Pancreas (tissue), 10 donors: Measurements from ENCODE around the gene PSMG3. TPM values are rescaled to one million over a fixed set of nuclear protein-coding genes. Genes with fewer than 3 reads are reported as not detected.

Experiments
- ATAC-seq, 4 donors: fragments of 200-7000 bp; cut with Tn5 transposase; one replicate each; pipeline versions ENCODE4 v1.8.0 to v1.9.1; 2020; ENCODE audit warnings: mild to moderate bottlenecking in 4 of 4, moderate library complexity in 4 of 4
- DNase-seq, 6 donors: peaks; one replicate each; pipeline ENCODE4 v3.0.0-alpha.2; 2020
- FAIRE-seq: peaks from 2 replicates; lab custom pipeline; 2012; peaks lifted over from hg19 to GRCh38; lab: Jason Lieb, UNC
- H3K27ac ChIP-seq, 4 donors: fragments of 200-600 bp; sonication (generic); 1 replicate in 3 of 4; 2 replicates in 1 of 4; pipeline versions ENCODE4 v1.5.0 to v1.8.0; 2020
- H3K27me3 ChIP-seq, 4 donors: fragments of 200-600 bp; one replicate each; pipeline ENCODE4 v1.8.0; 2021
- H3K36me3 ChIP-seq, 3 donors: fragments of 200-600 bp; sonication (generic) in 1 of 3; one replicate each; pipeline versions ENCODE4 v1.5.0 to v1.8.0; 2020 to 2021
- H3K4me1 ChIP-seq, 3 donors: fragments of 200-600 bp; one replicate each; pipeline ENCODE4 v1.8.0; 2021
- H3K4me3 ChIP-seq, 4 donors: fragments of 200-600 bp; sonication (generic) in 2 of 4; one replicate each; pipeline versions ENCODE4 v1.5.0 to v1.8.0; 2020 to 2021
- H3K9me3 ChIP-seq, 4 donors: fragments of 200-600 bp; one replicate each; pipeline ENCODE4 v1.8.0; 2021
- WGBS, 2 donors: extraction: QIAGEN DNeasy Blood & Tissue Kit; methylation state at CpG; one replicate each; pipeline ENCODE4 v1.1.7; 2013; 5-methylcytosine and 5-hydroxymethylcytosine counted together
- intact Hi-C, 3 donors: fragments of 100-400 bp; cut with DNase I; formaldehyde crosslinking; loops; one replicate each; pipeline versions ENCODE4 v1.11.1 to v1.14.2; 2022
- polyA plus RNA-seq, 2 donors: library from polyadenylated mRNA; stranded (reverse); fragments of 200-250 nt; gene quantifications; one replicate each; pipeline ENCODE4 v1.2.3, GENCODE V29; 2013
- total RNA-seq, 6 donors: library from RNA; stranded (reverse); fragmentation: NEBNext Ultra II Directional in 4 of 6; extraction: Animal tissue kit (Norgen Biotek cat#: 25700) in 4 of 6; gene quantifications; one replicate each; pipeline versions ENCODE4 v1.2.1 to v1.2.4, GENCODE V29; 2021 to 2023
- TF ChIP-seq, protein P1 (sequence below), 4 donors: fragments of 200-600 bp; sonication (generic) in 3 of 4; IDR thresholded peaks; one replicate each; pipeline versions ENCODE4 v1.5.0 to v1.8.0; 2021; ENCODE audit warnings: antibody characterized with exemption in 4 of 4
- donor health status: healthy with polysubstance abuse.
- donor health status: DM: no; HTN: no; CAD: no; lungs with moderate emphysema.
- donor health status: DM: no; HTN: no; CAD: no.
- donor health status: control.
- donor health status: control.
- donor health status: Bipolar disorder and iron deficiency.
- donor health status: DM: yes; HTN: yes; CAD: no.
- donor health status: DM: no; HTN: no; CAD: no.
- donor health status: DM: no; HTN: no; CAD: no.
- donor health status: DM: yes; HTN: yes; CAD: no.

The PSMG3 gene
- total and polyA plus RNA-seq, 8 donors: 6.7 to 46.1 (median 11.1) TPM

DNA sequence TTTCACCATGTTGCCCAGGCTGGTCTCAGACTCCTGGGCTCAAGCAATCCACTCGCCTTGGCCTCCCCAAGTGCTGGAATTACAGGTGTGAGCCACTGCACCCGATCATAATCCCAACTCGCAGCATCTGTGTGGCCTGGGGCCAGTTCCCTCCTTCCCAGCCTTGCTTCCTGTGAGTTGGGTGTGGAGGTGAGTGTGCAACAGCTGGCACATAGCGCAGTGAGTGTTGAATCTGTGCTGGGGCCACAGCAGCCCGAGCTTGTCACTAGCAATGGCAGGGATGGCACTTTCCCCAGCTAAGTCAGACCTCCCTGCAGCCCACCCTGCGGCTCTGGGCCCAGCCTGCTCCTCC is 26.0 kb downstream of the PSMG3 start:
- TF ChIP-seq, protein P1, sequence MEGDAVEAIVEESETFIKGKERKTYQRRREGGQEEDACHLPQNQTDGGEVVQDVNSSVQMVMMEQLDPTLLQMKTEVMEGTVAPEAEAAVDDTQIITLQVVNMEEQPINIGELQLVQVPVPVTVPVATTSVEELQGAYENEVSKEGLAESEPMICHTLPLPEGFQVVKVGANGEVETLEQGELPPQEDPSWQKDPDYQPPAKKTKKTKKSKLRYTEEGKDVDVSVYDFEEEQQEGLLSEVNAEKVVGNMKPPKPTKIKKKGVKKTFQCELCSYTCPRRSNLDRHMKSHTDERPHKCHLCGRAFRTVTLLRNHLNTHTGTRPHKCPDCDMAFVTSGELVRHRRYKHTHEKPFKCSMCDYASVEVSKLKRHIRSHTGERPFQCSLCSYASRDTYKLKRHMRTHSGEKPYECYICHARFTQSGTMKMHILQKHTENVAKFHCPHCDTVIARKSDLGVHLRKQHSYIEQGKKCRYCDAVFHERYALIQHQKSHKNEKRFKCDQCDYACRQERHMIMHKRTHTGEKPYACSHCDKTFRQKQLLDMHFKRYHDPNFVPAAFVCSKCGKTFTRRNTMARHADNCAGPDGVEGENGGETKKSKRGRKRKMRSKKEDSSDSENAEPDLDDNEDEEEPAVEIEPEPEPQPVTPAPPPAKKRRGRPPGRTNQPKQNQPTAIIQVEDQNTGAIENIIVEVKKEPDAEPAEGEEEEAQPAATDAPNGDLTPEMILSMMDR (IDR thresholded peaks at IDR 0.05): no peak
- intact Hi-C loops: no loop called here
- Histone ChIP-seq H3K36me3 (peaks cover 8 to 49% (median 17%) of the 10 kb centered on the region in 3 donors), H3K4me3 (no peak overlapping the region), H3K4me1 (peaks cover 5 to 12% (median 12%) of the 10 kb centered on the region in 3 donors), H3K9me3 (no peaks in the 10 kb centered on the region), H3K27me3 (no peaks in the 10 kb centered on the region), H3K27ac (no peak overlapping the region)
- WGBS, 2 donors: 62 to 69% methylated on average over 6 of the region's 6 CpGs
- peak in 1 of 4 donors; percentile 7 for ATAC-seq
- DNase-seq: peak in 3 of 6 donors; percentile 46 to 60 (median 58)
- no peak for FAIRE-seq

DNA sequence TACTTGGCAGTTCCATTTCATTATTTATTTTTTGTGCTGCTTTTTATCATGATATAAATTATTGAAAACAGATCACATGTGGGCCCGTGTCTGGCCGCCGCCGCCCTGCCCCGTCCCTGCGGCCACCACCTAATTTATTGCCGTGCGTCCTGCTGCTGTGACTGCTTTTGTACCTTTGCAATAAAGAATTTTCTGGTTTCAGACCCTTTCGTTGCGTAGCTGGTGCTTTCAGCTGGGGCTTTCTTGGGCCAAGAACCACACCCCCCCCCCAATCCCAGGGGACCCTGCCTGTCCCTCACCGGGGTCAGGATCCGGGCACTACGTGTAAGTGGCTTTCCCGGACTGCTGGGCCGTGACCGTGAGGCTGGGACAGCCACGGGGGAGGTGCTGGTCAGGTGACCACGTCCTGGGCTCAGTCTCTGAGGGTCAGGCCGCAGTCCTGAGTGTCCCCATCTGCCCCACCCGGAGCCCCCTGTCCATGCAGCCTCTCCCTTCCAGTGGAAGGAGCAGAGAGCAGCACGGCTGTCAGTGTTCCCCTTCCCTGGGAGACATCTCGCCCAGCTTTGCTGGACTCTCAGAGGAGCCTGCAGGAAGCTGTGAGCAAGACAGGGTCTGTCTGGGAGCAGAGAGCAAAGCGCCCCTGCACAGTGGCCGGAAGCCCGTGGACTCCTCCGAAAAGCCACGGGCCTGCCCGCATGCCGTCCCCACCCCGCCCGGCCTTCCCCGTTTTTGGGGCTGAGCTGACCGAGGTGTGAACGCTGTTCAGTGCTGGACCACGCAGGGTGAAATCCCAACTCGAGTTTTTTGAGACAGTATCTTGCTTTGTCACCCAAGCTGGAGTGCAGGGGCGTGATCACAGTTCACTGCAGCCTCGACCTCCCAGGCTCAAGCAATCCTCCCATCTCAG is 26.7 kb downstream of the PSMG3 start:
- Histone ChIP-seq H3K27ac (no peak overlapping the region), H3K9me3 (no peaks in the 10 kb centered on the region), H3K4me1 (peaks cover 5 to 19% (median 18%) of the 10 kb centered on the region in 3 donors), H3K27me3 (no peaks in the 10 kb centered on the region), H3K36me3 (peaks cover 8 to 48% (median 17%) of the 10 kb centered on the region in 3 donors), H3K4me3 (no peak overlapping the region)
- intact Hi-C loops: no loop called here
- WGBS, 2 donors: 78 to 79% methylated on average over 38 of the region's 38 CpGs
- no peak for FAIRE-seq
- ATAC-seq: no peak
- TF ChIP-seq, protein P1 (IDR thresholded peaks at IDR 0.05): no peak
- DNase-seq: peak in 4 of 6 donors; percentile 37 to 82 (median 52)

DNA sequence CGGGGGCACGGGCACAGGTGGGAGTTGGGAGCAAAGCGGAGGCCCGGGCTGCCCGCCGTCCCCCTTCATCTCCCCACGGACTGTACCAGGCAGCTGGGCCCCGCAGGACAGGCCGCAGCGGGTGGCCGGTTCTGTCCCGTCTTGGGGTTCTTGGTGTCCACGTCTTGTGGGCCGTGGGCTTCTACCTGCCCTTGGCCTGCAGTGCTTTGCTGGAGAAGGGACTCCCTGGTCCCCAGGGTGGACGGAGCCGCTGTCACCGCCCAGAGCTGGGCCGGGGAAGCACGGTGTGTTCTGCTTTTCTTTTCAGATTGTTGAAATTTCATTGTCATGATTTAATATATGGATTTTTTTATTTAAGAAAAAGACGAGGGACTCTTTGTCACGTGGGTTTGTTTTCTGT is 27.5 kb downstream of the PSMG3 start:
- WGBS, 2 donors: 85 to 91% methylated on average over 21 of the region's 21 CpGs
- Histone ChIP-seq H3K27ac (no peak overlapping the region), H3K27me3 (no peaks in the 10 kb centered on the region), H3K4me1 (peaks cover 9 to 25% (median 19%) of the 10 kb centered on the region in 3 donors), H3K4me3 (no peak overlapping the region), H3K36me3 (peaks cover 8 to 41% (median 17%) of the 10 kb centered on the region in 3 donors), H3K9me3 (no peaks in the 10 kb centered on the region)
- TF ChIP-seq, protein P1 (IDR thresholded peaks at IDR 0.05): no peak
- peak in 3 of 6 donors; percentile 47 to 71 (median 60) for DNase-seq
- FAIRE-seq: no peak
- intact Hi-C loops: no loop called here
- no peak for ATAC-seq

- no peak for ATAC-seq
- peaks cover 13 to 31% (median 20%) of the 10 kb centered on the region in 3 donors for H3K4me1 ChIP-seq
- intact Hi-C loops: no loop called here
- H3K27me3 ChIP-seq: no peaks in the 10 kb centered on the region
- TF ChIP-seq, protein P1 (IDR thresholded peaks at IDR 0.05): no peak
- H3K27ac ChIP-seq: no peak overlapping the region
- H3K36me3 ChIP-seq: peaks cover 8 to 39% (median 17%) of the 10 kb centered on the region in 3 donors
- no peak overlapping the region for H3K4me3 ChIP-seq
- H3K9me3 ChIP-seq: no peaks in the 10 kb centered on the region
- 87 to 90% methylated on average over 33 of the region's 33 CpGs for WGBS, 2 donors
- DNase-seq: peak in 3 of 6 donors; percentile 31 to 78 (median 57)
- FAIRE-seq: no peak
Measured at GRCh38 chr7:1541431-1542162, 28.2 kb downstream of the PSMG3 start.
